ENCODE data around the gene PIP4P1. TPM values are rescaled to one million over a fixed set of nuclear protein-coding genes. Genes with fewer than 3 reads are reported as not detected.

Gene PIP4P1
- total RNA-seq, 1 donor from 2014 or later, result 38.4 TPM

- no peak for TF ChIP-seq CTCF (conservative IDR thresholded peaks at IDR 0.05)
- no peak overlapping the region for H3K27ac Mint-ChIP-seq
- H3K4me1 Mint-ChIP-seq (ENCODE audit: unreplicated experiment), result peaks cover 13% of the 10 kb centered on the region
- peaks cover 16% of the 10 kb centered on the region for H3K36me3 Mint-ChIP-seq
- H3K4me3 Mint-ChIP-seq, result peak overlapping the region; percentile 35
- DNase-seq (ENCODE audit: extremely low spot score, unreplicated experiment), result no peak
- no peaks in the 10 kb centered on the region for H3K9me3 Mint-ChIP-seq
- H3K27me3 Mint-ChIP-seq, result no peaks in the 10 kb centered on the region
Measured at GRCh38 chr14:20472536-20473169, 11.4 kb upstream of the PIP4P1 start.

- peak overlapping the region; percentile 97 for H3K27ac Mint-ChIP-seq
- no peaks in the 10 kb centered on the region for H3K9me3 Mint-ChIP-seq
- peak overlapping the region; percentile 99 for H3K4me3 Mint-ChIP-seq
Measured at GRCh38 chr14:20470603-20470901, 9.3 kb upstream of the PIP4P1 start.

GRCh38 chr14:20469890-20470602 lies 8.8 kb upstream of the PIP4P1 start:
- TF ChIP-seq CTCF (conservative IDR thresholded peaks at IDR 0.05), result no peak
- Mint-ChIP-seq H3K4me3 (peak overlapping the region; percentile 99), H3K27me3 (peaks cover 5% of the 10 kb centered on the region), H3K9me3 (no peaks in the 10 kb centered on the region), H3K4me1 (ENCODE audit: unreplicated experiment) (peaks cover 13% of the 10 kb centered on the region), H3K27ac (peak overlapping the region; percentile 97), H3K36me3 (peaks cover 10% of the 10 kb centered on the region)
- no peak for DNase-seq (ENCODE audit: extremely low spot score, unreplicated experiment)

More at GRCh38 chr14:20470603-20470901, 9.3 kb upstream of the PIP4P1 start:
- TF ChIP-seq CTCF (conservative IDR thresholded peaks at IDR 0.05), result no peak
- peaks cover 5% of the 10 kb centered on the region for H3K27me3 Mint-ChIP-seq
- H3K4me1 Mint-ChIP-seq (ENCODE audit: unreplicated experiment), result peaks cover 13% of the 10 kb centered on the region
- peaks cover 11% of the 10 kb centered on the region for H3K36me3 Mint-ChIP-seq
- DNase-seq (ENCODE audit: extremely low spot score, unreplicated experiment), result no peak

- DNase-seq (ENCODE audit: extremely low spot score, unreplicated experiment), result peak; percentile 87
- Mint-ChIP-seq H3K4me3 (peak within 1 kb of the TSS; percentile 99), H3K27me3 (peaks cover 5% of the 10 kb centered on the region), H3K27ac (peak within 1 kb of the TSS; percentile 97), H3K36me3 (peaks cover 4% of the 10 kb centered on the region), H3K4me1 (ENCODE audit: unreplicated experiment) (peaks cover 13% of the 10 kb centered on the region), H3K9me3 (no peaks in the 10 kb centered on the region)
- TF ChIP-seq CTCF (conservative IDR thresholded peaks at IDR 0.05), result no peak
Measured at GRCh38 chr14:20469242-20469889, 8.1 kb upstream of the PIP4P1 start, which contains the start of gene PNP. Gene PNP, plus strand, starts transcription at chr14:20469406. Its CDS starts 119 bp downstream, at chr14:20469525.

GRCh38 chr14:20468764-20469241 lies 7.6 kb upstream of the PIP4P1 start:
- no peaks in the 10 kb centered on the region for H3K9me3 Mint-ChIP-seq
- H3K36me3 Mint-ChIP-seq, result peaks cover 4% of the 10 kb centered on the region
- peaks cover 13% of the 10 kb centered on the region for H3K4me1 Mint-ChIP-seq (ENCODE audit: unreplicated experiment)
- peak overlapping the region; percentile 97 for H3K27ac Mint-ChIP-seq
- no peak for TF ChIP-seq CTCF (conservative IDR thresholded peaks at IDR 0.05)
- peak overlapping the region; percentile 99 for H3K4me3 Mint-ChIP-seq
- DNase-seq (ENCODE audit: extremely low spot score, unreplicated experiment), result no peak
- peaks cover 5% of the 10 kb centered on the region for H3K27me3 Mint-ChIP-seq
